Glomerular visceral epithelial cell (primary cell): ENCODE measurements around the gene ATXN1.

Experiments used
- DNase-seq: peaks from one replicate; pipeline ENCODE4 v3.0.0-alpha.2; 2016; ENCODE audit errors: extremely low spot score

ATXN1 gene

GRCh38 chr6:16438718-16439591, 322.3 kb downstream of the ATXN1 start:
- no peak for DNase-seq

- no peak for DNase-seq
These were observed 323.3 kb downstream of the ATXN1 start for GRCh38 chr6:16437984-16438383.

GRCh38 chr6:16437095-16437494, 324.2 kb downstream of the ATXN1 start:
- DNase-seq, result no peak

- no peak for DNase-seq
These were observed 324.7 kb downstream of the ATXN1 start for GRCh38 chr6:16436550-16436949.

- no peak for DNase-seq
These were observed 326.4 kb downstream of the ATXN1 start for GRCh38 chr6:16434885-16435284.

- no peak for DNase-seq
These were observed 327.8 kb downstream of the ATXN1 start for GRCh38 chr6:16433338-16433890.

- DNase-seq, result no peak
These were observed 328.9 kb downstream of the ATXN1 start for GRCh38 chr6:16432075-16433032.

- no peak for DNase-seq
These were observed 330.2 kb downstream of the ATXN1 start for GRCh38 chr6:16431106-16431505.

GRCh38 chr6:16430391-16431089, 330.7 kb downstream of the ATXN1 start:
- DNase-seq, result no peak

- DNase-seq, result no peak
These were observed 331.6 kb downstream of the ATXN1 start for GRCh38 chr6:16429669-16430068.

GRCh38 chr6:16427124-16427523, 334.1 kb downstream of the ATXN1 start:
- DNase-seq, result no peak

- no peak for DNase-seq
These were observed 335.2 kb downstream of the ATXN1 start for GRCh38 chr6:16425881-16426615.

- no peak for DNase-seq
These were observed 339.7 kb downstream of the ATXN1 start for GRCh38 chr6:16421462-16421960.

GRCh38 chr6:16420715-16421461, 340.4 kb downstream of the ATXN1 start:
- DNase-seq, result no peak

GRCh38 chr6:16420337-16420714, 340.9 kb downstream of the ATXN1 start:
- DNase-seq, result no peak

GRCh38 chr6:16419636-16420336, 341.5 kb downstream of the ATXN1 start:
- no peak for DNase-seq

GRCh38 chr6:16418151-16418550, 343.1 kb downstream of the ATXN1 start:
- no peak for DNase-seq

GRCh38 chr6:16415677-16416076, 345.6 kb downstream of the ATXN1 start:
- DNase-seq, result no peak

- DNase-seq, result no peak
These were observed 347.1 kb downstream of the ATXN1 start for GRCh38 chr6:16414205-16414604.
